Calu3 (cell line): ENCODE measurements around the gene DDX60. TPM values are rescaled to one million over a fixed set of nuclear protein-coding genes. Genes with fewer than 3 reads are reported as not detected.

Experiments used
- Bru-seq: library from RNA; stranded (reverse); fragments of 400-500 nt; gene quantifications from one replicate; lab custom pipeline; 2021; lab: Mats Ljungman, UMichigan
- BruChase-seq, 2 experiments: library from RNA; stranded (reverse); fragments of 400-500 nt; gene quantifications; one replicate each; lab custom pipeline; 2021; lab: Mats Ljungman, UMichigan
- BruUV-seq: library from RNA; stranded (reverse); fragments of 400-500 nt; replicated peaks from 2 replicates; lab custom pipeline; 2021; lab: Mats Ljungman, UMichigan
- CTCF ChIA-PET: fragments of 300-600 bp; sonication (Branson Sonifier 250); formaldehyde crosslinking; loops from one replicate; lab custom pipeline; 2022; ENCODE audit warnings: antibody characterized with exemption; lab: Charles Lee
- DNase-seq: peaks from one replicate; pipeline ENCODE4 v3.0.0; 2022
- H3K27ac Mint-ChIP-seq: one replicate; pipeline ENCODE4 v1.8.0; 2022; ENCODE audit warnings: mixed read lengths; ENCODE audit not compliant: unreplicated experiment
- H3K27me3 Mint-ChIP-seq: one replicate; pipeline ENCODE4 v1.8.0; 2022; ENCODE audit warnings: mixed read lengths; ENCODE audit not compliant: unreplicated experiment
- H3K36me3 Mint-ChIP-seq: one replicate; pipeline ENCODE4 v1.8.0; 2022; ENCODE audit warnings: mild to moderate bottlenecking, moderate library complexity, mixed read lengths; ENCODE audit not compliant: insufficient read depth, unreplicated experiment
- H3K4me1 Mint-ChIP-seq: one replicate; pipeline ENCODE4 v1.8.0; 2022; ENCODE audit warnings: mild to moderate bottlenecking, low read depth, mixed read lengths; ENCODE audit not compliant: unreplicated experiment
- H3K4me3 Mint-ChIP-seq: one replicate; pipeline ENCODE4 v1.8.0; 2022; ENCODE audit warnings: mild to moderate bottlenecking, low read depth, moderate library complexity, mixed read lengths; ENCODE audit not compliant: unreplicated experiment
- H3K9me3 Mint-ChIP-seq: one replicate; pipeline ENCODE4 v1.8.0; 2022; ENCODE audit warnings: low read depth, mixed read lengths; ENCODE audit not compliant: unreplicated experiment
- CTCF ChIP-seq: fragments of 200-600 bp; IDR thresholded peaks from one replicate; pipeline ENCODE4 v1.8.0; 2022; ENCODE audit warnings: antibody characterized with exemption; ENCODE audit not compliant: unreplicated experiment
- intact Hi-C: fragments of 100-400 bp; cut with micrococcal nuclease; formaldehyde crosslinking; loops from one replicate; pipeline ENCODE4 v1.10.0; 2022; ENCODE audit not compliant: unreplicated experiment
- long read RNA-seq: library from polyadenylated mRNA; stranded (forward); transcript quantifications from one replicate; pipeline ENCODE4 v2.0.0, GENCODE V29; 2022
- total RNA-seq: library from RNA; stranded (reverse); gene quantifications from 2 replicates; pipeline ENCODE4 v1.2.3, GENCODE V29; 2022

Gene DDX60, protein sequence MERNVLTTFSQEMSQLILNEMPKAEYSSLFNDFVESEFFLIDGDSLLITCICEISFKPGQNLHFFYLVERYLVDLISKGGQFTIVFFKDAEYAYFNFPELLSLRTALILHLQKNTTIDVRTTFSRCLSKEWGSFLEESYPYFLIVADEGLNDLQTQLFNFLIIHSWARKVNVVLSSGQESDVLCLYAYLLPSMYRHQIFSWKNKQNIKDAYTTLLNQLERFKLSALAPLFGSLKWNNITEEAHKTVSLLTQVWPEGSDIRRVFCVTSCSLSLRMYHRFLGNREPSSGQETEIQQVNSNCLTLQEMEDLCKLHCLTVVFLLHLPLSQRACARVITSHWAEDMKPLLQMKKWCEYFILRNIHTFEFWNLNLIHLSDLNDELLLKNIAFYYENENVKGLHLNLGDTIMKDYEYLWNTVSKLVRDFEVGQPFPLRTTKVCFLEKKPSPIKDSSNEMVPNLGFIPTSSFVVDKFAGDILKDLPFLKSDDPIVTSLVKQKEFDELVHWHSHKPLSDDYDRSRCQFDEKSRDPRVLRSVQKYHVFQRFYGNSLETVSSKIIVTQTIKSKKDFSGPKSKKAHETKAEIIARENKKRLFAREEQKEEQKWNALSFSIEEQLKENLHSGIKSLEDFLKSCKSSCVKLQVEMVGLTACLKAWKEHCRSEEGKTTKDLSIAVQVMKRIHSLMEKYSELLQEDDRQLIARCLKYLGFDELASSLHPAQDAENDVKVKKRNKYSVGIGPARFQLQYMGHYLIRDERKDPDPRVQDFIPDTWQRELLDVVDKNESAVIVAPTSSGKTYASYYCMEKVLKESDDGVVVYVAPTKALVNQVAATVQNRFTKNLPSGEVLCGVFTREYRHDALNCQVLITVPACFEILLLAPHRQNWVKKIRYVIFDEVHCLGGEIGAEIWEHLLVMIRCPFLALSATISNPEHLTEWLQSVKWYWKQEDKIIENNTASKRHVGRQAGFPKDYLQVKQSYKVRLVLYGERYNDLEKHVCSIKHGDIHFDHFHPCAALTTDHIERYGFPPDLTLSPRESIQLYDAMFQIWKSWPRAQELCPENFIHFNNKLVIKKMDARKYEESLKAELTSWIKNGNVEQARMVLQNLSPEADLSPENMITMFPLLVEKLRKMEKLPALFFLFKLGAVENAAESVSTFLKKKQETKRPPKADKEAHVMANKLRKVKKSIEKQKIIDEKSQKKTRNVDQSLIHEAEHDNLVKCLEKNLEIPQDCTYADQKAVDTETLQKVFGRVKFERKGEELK (N-terminal part only)
- 66.5 and 137 TPM in 2 replicates for total RNA-seq
- Bru-seq, nascent RNA, result percentile 96 among the genes with signal in this experiment
- BruChase-seq, experiment 1, labeled RNA remaining after a 6-hour chase, result percentile 87 among the genes with signal in this experiment
- percentile 77 among the genes with signal in this experiment for BruChase-seq, experiment 2, labeled RNA remaining after a 2-hour chase
- long read RNA-seq, full-length matches to known transcripts, result 22 of 57 reads
- long read RNA-seq, partial matches to known transcripts, result 25 of 57 reads
- long read RNA-seq, other reads (novel, unspliced or antisense), result 10 of 57 reads

DNA sequence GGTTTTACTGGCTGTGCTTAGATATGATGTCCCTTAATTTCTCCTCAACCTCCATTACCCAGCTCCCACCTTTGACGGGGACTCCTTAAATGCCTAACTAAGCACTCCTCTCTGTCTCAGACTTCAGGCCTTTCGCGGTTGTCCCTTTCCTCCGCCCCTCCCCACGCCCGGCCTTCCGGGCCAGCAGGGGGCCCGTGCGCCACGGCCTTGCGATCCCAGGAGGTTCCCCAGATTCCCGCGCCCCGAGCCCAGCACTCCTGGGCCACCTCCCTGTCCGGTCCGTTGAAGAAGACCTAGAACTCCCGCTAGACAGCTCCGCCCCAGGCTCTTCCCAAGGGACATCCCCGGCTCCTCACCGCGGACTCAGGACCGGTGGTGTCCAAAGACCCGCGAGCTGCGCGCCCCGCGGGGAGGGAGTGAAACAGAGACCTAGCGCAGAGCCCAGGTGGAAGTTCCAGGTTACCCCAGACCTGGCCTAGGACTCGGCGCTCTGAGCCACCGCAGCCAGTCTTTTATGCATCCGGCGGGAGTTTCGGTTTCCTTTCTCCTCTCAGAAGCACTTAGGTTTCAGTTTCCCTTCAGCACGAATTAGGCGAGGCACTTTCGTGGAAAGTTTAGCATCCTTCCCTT lies at the start of gene DDX60:
Gene DDX60 (minus strand): TSS at position 487 of the 630 bp plus-strand sequence. CDS start 7,493 bp downstream, outside the sequence.
- H3K4me1 Mint-ChIP-seq, result peaks cover 17% of the 10 kb centered on the region
- peak; percentile 46 for TF ChIP-seq CTCF
- H3K9me3 Mint-ChIP-seq, result no peaks in the 10 kb centered on the region
- H3K27ac Mint-ChIP-seq, result peak within 1 kb of the TSS; percentile 94
- no TSS peak for BruUV-seq
- H3K4me3 Mint-ChIP-seq, result peak within 1 kb of the TSS; percentile 86
- peaks cover 18% of the 10 kb centered on the region for H3K36me3 Mint-ChIP-seq
- intact Hi-C loops, result no loop called here
- CTCF ChIA-PET, result no interaction called here
- no peaks in the 10 kb centered on the region for H3K27me3 Mint-ChIP-seq
- DNase-seq, result peak; percentile 77

DNA sequence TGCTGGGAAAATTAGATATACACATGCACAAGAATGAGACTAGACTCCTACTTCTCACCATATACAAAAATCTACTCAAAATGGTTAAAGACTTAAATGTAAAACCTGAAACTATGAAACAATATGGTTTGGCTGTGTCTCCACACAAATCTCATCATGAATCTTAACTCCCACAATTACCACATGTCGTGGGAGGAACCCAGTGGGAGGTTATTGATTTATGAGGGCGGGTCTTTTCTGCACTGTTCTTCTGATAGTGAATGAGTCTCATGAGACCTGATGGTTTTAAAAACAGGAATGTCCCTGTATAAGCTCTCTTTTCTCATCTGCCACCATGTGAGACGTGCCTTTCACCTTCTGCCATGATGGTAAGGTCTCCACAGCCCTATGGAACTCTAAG lies 48.5 kb upstream of the DDX60 start:
- intact Hi-C loops, result no loop called here
- no peak overlapping the region for H3K27ac Mint-ChIP-seq
- no peaks in the 10 kb centered on the region for H3K4me1 Mint-ChIP-seq
- H3K4me3 Mint-ChIP-seq, result no peak overlapping the region
- no peak for DNase-seq
- TF ChIP-seq CTCF, result no peak
- CTCF ChIA-PET, result no interaction called here
- BruUV-seq, result no TSS peak
- peaks cover 5% of the 10 kb centered on the region for H3K9me3 Mint-ChIP-seq
- H3K36me3 Mint-ChIP-seq, result no peaks in the 10 kb centered on the region
- no peaks in the 10 kb centered on the region for H3K27me3 Mint-ChIP-seq

- no peaks in the 10 kb centered on the region for H3K36me3 Mint-ChIP-seq
- CTCF ChIA-PET, result no interaction called here
- H3K4me1 Mint-ChIP-seq, result no peaks in the 10 kb centered on the region
- no peak overlapping the region for H3K27ac Mint-ChIP-seq
- TF ChIP-seq CTCF, result no peak
- H3K27me3 Mint-ChIP-seq, result no peaks in the 10 kb centered on the region
- DNase-seq, result no peak
- BruUV-seq, result no TSS peak
- no peak overlapping the region for H3K4me3 Mint-ChIP-seq
- intact Hi-C loops, result no loop called here
- H3K9me3 Mint-ChIP-seq, result peaks cover 3% of the 10 kb centered on the region
Observed at GRCh38 chr4:168362025-168362401, 43.5 kb upstream of the DDX60 start.
